ENCODE results near the gene CUX1. TPM values are rescaled to one million over a fixed set of nuclear protein-coding genes. Genes with fewer than 3 reads are reported as not detected.

CUX1 gene
- total RNA-seq, 1 donor from 2014 or later, result 156 TPM

- DNase-seq (ENCODE audit: low spot score) (no peak), ATAC-seq (no peak)
- intact Hi-C loops (cut with DNase I), result no loop called here
Observed at GRCh38 chr7:102184303-102184702, 366.9 kb downstream of the CUX1 start.

GRCh38 chr7:102185796-102186195 lies 368.4 kb downstream of the CUX1 start:
- DNase-seq (ENCODE audit: low spot score) (no peak), ATAC-seq (no peak)
- intact Hi-C loops (cut with DNase I), result no loop called here

GRCh38 chr7:102186306-102186705 lies 368.9 kb downstream of the CUX1 start:
- DNase-seq (ENCODE audit: low spot score) (no peak), ATAC-seq (no peak)
- intact Hi-C loops (cut with DNase I), result no loop called here

- no peak for ATAC-seq
- DNase-seq (ENCODE audit: low spot score), result no peak
- intact Hi-C loops (cut with DNase I), result no loop called here
Observed at GRCh38 chr7:102188746-102189145, 371.3 kb downstream of the CUX1 start.

- DNase-seq (ENCODE audit: low spot score), result no peak
- intact Hi-C loops (cut with DNase I), result no loop called here
Observed at GRCh38 chr7:102189756-102190155, 372.3 kb downstream of the CUX1 start.

GRCh38 chr7:102190776-102191350 lies 373.4 kb downstream of the CUX1 start:
- ATAC-seq (no peak), DNase-seq (ENCODE audit: low spot score) (no peak)
- intact Hi-C loops (cut with DNase I), result no loop called here

More at GRCh38 chr7:102189756-102190155, 372.3 kb downstream of the CUX1 start:
- no peak for ATAC-seq

- intact Hi-C loops (cut with DNase I), result no loop called here
- DNase-seq (ENCODE audit: low spot score) (no peak), ATAC-seq (no peak)
Observed at GRCh38 chr7:102191556-102192379, 374.3 kb downstream of the CUX1 start.

- intact Hi-C loops (cut with DNase I), result no loop called here
- DNase-seq (ENCODE audit: low spot score), result no peak
- ATAC-seq, result no peak
Observed at GRCh38 chr7:102192790-102193189, 375.4 kb downstream of the CUX1 start.

GRCh38 chr7:102193806-102194205 lies 376.4 kb downstream of the CUX1 start:
- ATAC-seq, result no peak
- DNase-seq (ENCODE audit: low spot score), result no peak
- intact Hi-C loops (cut with DNase I), result no loop called here

- no peak for ATAC-seq
- intact Hi-C loops (cut with DNase I), result no loop called here
Observed at GRCh38 chr7:102195361-102195760, 377.9 kb downstream of the CUX1 start.

GRCh38 chr7:102196028-102196427 lies 378.6 kb downstream of the CUX1 start:
- DNase-seq (ENCODE audit: low spot score) (no peak), ATAC-seq (no peak)
- intact Hi-C loops (cut with DNase I), result no loop called here

More at GRCh38 chr7:102195361-102195760, 377.9 kb downstream of the CUX1 start:
- no peak for DNase-seq (ENCODE audit: low spot score)

- intact Hi-C loops (cut with DNase I), result no loop called here
- ATAC-seq, result no peak
Observed at GRCh38 chr7:102197161-102197560, 379.7 kb downstream of the CUX1 start.

GRCh38 chr7:102197599-102197998 lies 380.2 kb downstream of the CUX1 start:
- intact Hi-C loops (cut with DNase I), result no loop called here
- DNase-seq (ENCODE audit: low spot score) (no peak), ATAC-seq (no peak)

More at GRCh38 chr7:102197161-102197560, 379.7 kb downstream of the CUX1 start:
- no peak for DNase-seq (ENCODE audit: low spot score)

GRCh38 chr7:102198417-102198956 lies 381.1 kb downstream of the CUX1 start:
- DNase-seq (ENCODE audit: low spot score) (no peak), ATAC-seq (no peak)
- intact Hi-C loops (cut with DNase I), result no loop called here

GRCh38 chr7:102201576-102201975 lies 384.1 kb downstream of the CUX1 start:
- intact Hi-C loops (cut with DNase I), result no loop called here
- no peak for DNase-seq (ENCODE audit: low spot score)
- ATAC-seq, result no peak

GRCh38 chr7:102202556-102202955 lies 385.1 kb downstream of the CUX1 start:
- ATAC-seq (no peak), DNase-seq (ENCODE audit: low spot score) (no peak)
- intact Hi-C loops (cut with DNase I), result no loop called here

GRCh38 chr7:102203218-102203617 lies 385.8 kb downstream of the CUX1 start:
- DNase-seq (ENCODE audit: low spot score) (no peak), ATAC-seq (no peak)
- intact Hi-C loops (cut with DNase I), result no loop called here

- no peak for ATAC-seq
- intact Hi-C loops (cut with DNase I), result no loop called here
- no peak for DNase-seq (ENCODE audit: low spot score)
Observed at GRCh38 chr7:102204212-102204611, 386.8 kb downstream of the CUX1 start.

GRCh38 chr7:102205915-102206314 lies 388.5 kb downstream of the CUX1 start:
- ATAC-seq (no peak), DNase-seq (ENCODE audit: low spot score) (no peak)
- intact Hi-C loops (cut with DNase I), result no loop called here

GRCh38 chr7:102208826-102209225 lies 391.4 kb downstream of the CUX1 start:
- ATAC-seq (no peak), DNase-seq (ENCODE audit: low spot score) (no peak)
- intact Hi-C loops (cut with DNase I), result no loop called here

Data from sciatic nerve (tissue), 2 donors.